Calu3 (cell line): Measurements from ENCODE around the gene GARRE1. TPM values are rescaled to one million over a fixed set of nuclear protein-coding genes. Genes with fewer than 3 reads are reported as not detected.

Experiments used
- BruUV-seq: library from RNA; stranded (reverse); fragments of 400-500 nt; replicated peaks from 2 replicates; lab custom pipeline; 2021; lab: Mats Ljungman, UMichigan
- CTCF ChIA-PET: fragments of 300-600 bp; sonication (Branson Sonifier 250); formaldehyde crosslinking; loops from one replicate; lab custom pipeline; 2022; ENCODE audit warnings: antibody characterized with exemption; lab: Charles Lee
- DNase-seq: peaks from one replicate; pipeline ENCODE4 v3.0.0; 2022
- H3K27ac Mint-ChIP-seq: one replicate; pipeline ENCODE4 v1.8.0; 2022; ENCODE audit warnings: mixed read lengths; ENCODE audit not compliant: unreplicated experiment
- H3K27me3 Mint-ChIP-seq: one replicate; pipeline ENCODE4 v1.8.0; 2022; ENCODE audit warnings: mixed read lengths; ENCODE audit not compliant: unreplicated experiment
- H3K36me3 Mint-ChIP-seq: one replicate; pipeline ENCODE4 v1.8.0; 2022; ENCODE audit warnings: mild to moderate bottlenecking, moderate library complexity, mixed read lengths; ENCODE audit not compliant: insufficient read depth, unreplicated experiment
- H3K4me1 Mint-ChIP-seq: one replicate; pipeline ENCODE4 v1.8.0; 2022; ENCODE audit warnings: mild to moderate bottlenecking, low read depth, mixed read lengths; ENCODE audit not compliant: unreplicated experiment
- H3K4me3 Mint-ChIP-seq: one replicate; pipeline ENCODE4 v1.8.0; 2022; ENCODE audit warnings: mild to moderate bottlenecking, low read depth, moderate library complexity, mixed read lengths; ENCODE audit not compliant: unreplicated experiment
- H3K9me3 Mint-ChIP-seq: one replicate; pipeline ENCODE4 v1.8.0; 2022; ENCODE audit warnings: low read depth, mixed read lengths; ENCODE audit not compliant: unreplicated experiment
- intact Hi-C: fragments of 100-400 bp; cut with micrococcal nuclease; formaldehyde crosslinking; loops from one replicate; pipeline ENCODE4 v1.10.0; 2022; ENCODE audit not compliant: unreplicated experiment
- total RNA-seq: library from RNA; stranded (reverse); gene quantifications from 2 replicates; pipeline ENCODE4 v1.2.3, GENCODE V29; 2022
- TF ChIP-seq, protein P1 (sequence below): fragments of 200-600 bp; IDR thresholded peaks from one replicate; pipeline ENCODE4 v1.8.0; 2022; ENCODE audit warnings: antibody characterized with exemption; ENCODE audit not compliant: unreplicated experiment

Gene GARRE1
- total RNA-seq, 1 experiment from 2014 or later, result 19.9 TPM

DNA sequence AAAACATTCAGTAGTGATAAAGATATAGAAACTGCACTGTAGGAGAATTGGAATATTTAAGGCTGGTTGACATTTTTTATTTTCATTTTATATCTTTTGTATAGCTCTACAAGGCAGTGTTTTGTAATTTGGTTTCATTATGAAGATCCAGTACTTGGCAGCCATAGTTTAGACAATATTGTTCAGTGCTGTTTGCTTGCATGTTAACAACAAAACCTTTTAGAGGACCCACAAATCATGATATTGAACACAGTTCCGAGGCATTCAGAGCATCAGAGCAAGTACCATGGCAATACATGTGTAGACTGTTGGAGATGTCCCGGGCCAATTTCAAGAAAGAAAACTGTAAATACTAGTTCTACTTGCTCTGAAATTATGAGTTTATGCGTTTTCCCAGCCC is 25.6 kb upstream of the GARRE1 start:
- BruUV-seq, result no TSS peak
- DNase-seq, result no peak
- no peaks in the 10 kb centered on the region for H3K27me3 Mint-ChIP-seq
- TF ChIP-seq, protein P1, sequence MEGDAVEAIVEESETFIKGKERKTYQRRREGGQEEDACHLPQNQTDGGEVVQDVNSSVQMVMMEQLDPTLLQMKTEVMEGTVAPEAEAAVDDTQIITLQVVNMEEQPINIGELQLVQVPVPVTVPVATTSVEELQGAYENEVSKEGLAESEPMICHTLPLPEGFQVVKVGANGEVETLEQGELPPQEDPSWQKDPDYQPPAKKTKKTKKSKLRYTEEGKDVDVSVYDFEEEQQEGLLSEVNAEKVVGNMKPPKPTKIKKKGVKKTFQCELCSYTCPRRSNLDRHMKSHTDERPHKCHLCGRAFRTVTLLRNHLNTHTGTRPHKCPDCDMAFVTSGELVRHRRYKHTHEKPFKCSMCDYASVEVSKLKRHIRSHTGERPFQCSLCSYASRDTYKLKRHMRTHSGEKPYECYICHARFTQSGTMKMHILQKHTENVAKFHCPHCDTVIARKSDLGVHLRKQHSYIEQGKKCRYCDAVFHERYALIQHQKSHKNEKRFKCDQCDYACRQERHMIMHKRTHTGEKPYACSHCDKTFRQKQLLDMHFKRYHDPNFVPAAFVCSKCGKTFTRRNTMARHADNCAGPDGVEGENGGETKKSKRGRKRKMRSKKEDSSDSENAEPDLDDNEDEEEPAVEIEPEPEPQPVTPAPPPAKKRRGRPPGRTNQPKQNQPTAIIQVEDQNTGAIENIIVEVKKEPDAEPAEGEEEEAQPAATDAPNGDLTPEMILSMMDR, result no peak
- intact Hi-C loops, result no loop called here
- H3K4me3 Mint-ChIP-seq, result no peak overlapping the region
- H3K36me3 Mint-ChIP-seq, result peaks cover 54% of the 10 kb centered on the region
- peaks cover 47% of the 10 kb centered on the region for H3K4me1 Mint-ChIP-seq
- H3K9me3 Mint-ChIP-seq, result no peaks in the 10 kb centered on the region
- CTCF ChIA-PET, result no interaction called here
- no peak overlapping the region for H3K27ac Mint-ChIP-seq

DNA sequence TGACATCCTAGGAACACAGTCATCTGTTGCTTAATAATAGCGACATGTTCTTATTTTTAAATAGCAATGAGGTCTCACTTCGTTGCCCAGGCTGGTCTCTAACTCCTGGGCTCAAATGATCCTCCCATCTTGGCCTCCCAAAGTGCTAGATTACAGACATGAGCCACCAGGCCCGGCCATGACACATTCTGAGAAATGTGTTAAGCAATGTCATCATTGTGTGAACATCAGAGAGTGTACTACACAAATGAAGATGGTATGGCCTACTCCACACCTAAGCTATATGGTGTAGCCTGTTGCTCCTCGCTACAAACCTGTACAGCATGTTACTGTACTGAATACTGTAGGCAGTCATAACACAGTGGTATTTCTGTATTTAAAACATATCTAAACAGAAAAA is 24.6 kb upstream of the GARRE1 start:
- H3K4me1 Mint-ChIP-seq, result peaks cover 43% of the 10 kb centered on the region
- DNase-seq, result no peak
- no TSS peak for BruUV-seq
- CTCF ChIA-PET, result no interaction called here
- peak overlapping the region; percentile 73 for H3K27ac Mint-ChIP-seq
- no peak overlapping the region for H3K4me3 Mint-ChIP-seq
- H3K9me3 Mint-ChIP-seq, result no peaks in the 10 kb centered on the region
- TF ChIP-seq, protein P1, result no peak
- H3K36me3 Mint-ChIP-seq, result peaks cover 48% of the 10 kb centered on the region
- no peaks in the 10 kb centered on the region for H3K27me3 Mint-ChIP-seq
- intact Hi-C loops, result loop anchor here (10.0 kb wide), 1 partner anchor 205 kb away; no protein-coding TSS in a partner anchor

DNA sequence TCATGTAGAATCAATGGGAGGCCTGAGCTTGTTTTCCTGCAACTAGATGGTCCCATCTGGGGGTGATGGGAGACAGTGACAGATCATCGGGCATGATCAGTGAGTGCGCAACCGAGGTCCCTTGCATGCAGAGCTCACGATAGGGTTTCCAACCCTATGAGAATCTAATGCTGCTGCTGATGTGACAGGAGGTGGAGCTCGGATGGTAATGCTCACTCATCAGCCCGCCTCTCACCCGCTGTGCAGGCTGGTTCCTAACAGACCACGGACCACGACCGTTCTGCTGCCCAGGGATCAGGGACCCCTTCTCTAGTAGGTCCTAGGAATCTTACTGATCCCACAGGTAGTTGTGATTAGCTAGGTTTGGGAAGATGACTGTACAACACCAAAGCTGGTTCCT is 23.5 kb upstream of the GARRE1 start:
- Mint-ChIP-seq H3K4me3 (no peak overlapping the region), H3K9me3 (no peaks in the 10 kb centered on the region), H3K27ac (peak overlapping the region; percentile 66), H3K4me1 (peaks cover 35% of the 10 kb centered on the region), H3K36me3 (peaks cover 44% of the 10 kb centered on the region), H3K27me3 (no peaks in the 10 kb centered on the region)
- CTCF ChIA-PET, result interaction anchor here (0.6 to 0.7 kb wide), 2 partner anchors 12 to 21 kb away, joined by 3 read pairs; no protein-coding TSS in a partner anchor
- intact Hi-C loops, result loop anchor here (10.0 kb wide), 1 partner anchor 204 kb away; no protein-coding TSS in a partner anchor
- BruUV-seq, result no TSS peak
- no peak for DNase-seq
- TF ChIP-seq, protein P1, result no peak

DNA sequence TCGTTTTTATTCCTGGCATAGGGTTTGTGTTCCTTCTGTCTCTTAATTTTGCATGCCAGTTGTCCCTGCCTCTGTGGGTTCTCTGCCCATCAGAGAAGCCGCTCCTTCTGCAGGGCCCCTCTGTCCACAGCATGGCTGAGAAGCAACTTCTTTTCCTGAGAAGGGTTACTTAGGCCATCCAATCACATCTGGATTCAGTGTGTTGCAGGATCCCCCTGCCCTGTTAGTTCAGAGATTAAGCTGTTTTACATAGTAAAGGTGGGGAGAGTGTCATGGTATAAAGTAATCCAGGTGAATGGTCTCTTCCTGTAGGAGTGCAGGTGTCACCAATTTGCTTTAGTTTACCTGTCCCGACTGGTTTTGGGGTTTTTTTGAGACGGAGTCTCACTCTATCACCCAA is 22.9 kb upstream of the GARRE1 start:
- Mint-ChIP-seq H3K36me3 (peaks cover 38% of the 10 kb centered on the region), H3K4me1 (peaks cover 35% of the 10 kb centered on the region), H3K27me3 (no peaks in the 10 kb centered on the region), H3K27ac (peak overlapping the region; percentile 66), H3K9me3 (no peaks in the 10 kb centered on the region), H3K4me3 (no peak overlapping the region)
- TF ChIP-seq, protein P1, result no peak
- DNase-seq, result no peak
- CTCF ChIA-PET, result interaction anchor here (0.6 kb wide), 1 partner anchor 22 kb away, joined by 3 read pairs; no protein-coding TSS in a partner anchor
- intact Hi-C loops, result loop anchor here (10.0 kb wide), 1 partner anchor 203 kb away; no protein-coding TSS in a partner anchor
- BruUV-seq, result no TSS peak
